Measurements from ENCODE around the gene ZKSCAN8. TPM values are rescaled to one million over a fixed set of nuclear protein-coding genes. Genes with fewer than 3 reads are reported as not detected.

ZKSCAN8 gene
- polyA plus RNA-seq, 1 experiment = 5.5 TPM

DNA sequence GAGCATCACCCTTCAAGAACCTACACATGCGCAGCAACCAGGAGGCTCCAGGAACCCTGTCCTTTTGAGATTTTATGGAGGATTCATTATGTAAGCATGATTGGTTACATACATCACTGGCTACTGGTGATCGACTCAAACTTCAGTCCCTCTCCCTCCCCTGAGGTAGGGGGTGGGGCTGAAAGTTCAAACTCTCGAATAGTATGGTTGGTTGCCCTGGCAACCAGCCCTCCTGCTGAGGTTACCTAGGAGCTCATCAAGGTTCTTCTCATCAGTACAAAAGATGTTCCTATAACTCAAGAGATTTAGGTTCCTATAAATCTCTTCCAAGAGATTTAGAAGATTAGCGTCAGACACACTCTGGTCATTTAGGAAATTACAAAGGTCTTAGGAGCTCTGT lies 61.5 kb downstream of the ZKSCAN8 start:
- no peak for DNase-seq (ENCODE audit: low read depth)
- peaks cover 8% of the 10 kb centered on the region for H3K27me3 ChIP-seq (ENCODE audit: control insufficient read depth, insufficient read depth, low read length)
- ChIA-PET POLR2A (no interaction called here), CTCF (interaction anchor here (1.0 kb wide), 1 partner anchor 9 kb away, joined by 3 read pairs; no protein-coding TSS in a partner anchor)
- TF ChIP-seq, protein P1, sequence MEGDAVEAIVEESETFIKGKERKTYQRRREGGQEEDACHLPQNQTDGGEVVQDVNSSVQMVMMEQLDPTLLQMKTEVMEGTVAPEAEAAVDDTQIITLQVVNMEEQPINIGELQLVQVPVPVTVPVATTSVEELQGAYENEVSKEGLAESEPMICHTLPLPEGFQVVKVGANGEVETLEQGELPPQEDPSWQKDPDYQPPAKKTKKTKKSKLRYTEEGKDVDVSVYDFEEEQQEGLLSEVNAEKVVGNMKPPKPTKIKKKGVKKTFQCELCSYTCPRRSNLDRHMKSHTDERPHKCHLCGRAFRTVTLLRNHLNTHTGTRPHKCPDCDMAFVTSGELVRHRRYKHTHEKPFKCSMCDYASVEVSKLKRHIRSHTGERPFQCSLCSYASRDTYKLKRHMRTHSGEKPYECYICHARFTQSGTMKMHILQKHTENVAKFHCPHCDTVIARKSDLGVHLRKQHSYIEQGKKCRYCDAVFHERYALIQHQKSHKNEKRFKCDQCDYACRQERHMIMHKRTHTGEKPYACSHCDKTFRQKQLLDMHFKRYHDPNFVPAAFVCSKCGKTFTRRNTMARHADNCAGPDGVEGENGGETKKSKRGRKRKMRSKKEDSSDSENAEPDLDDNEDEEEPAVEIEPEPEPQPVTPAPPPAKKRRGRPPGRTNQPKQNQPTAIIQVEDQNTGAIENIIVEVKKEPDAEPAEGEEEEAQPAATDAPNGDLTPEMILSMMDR (IDR thresholded peaks at IDR 0.05; ENCODE audit: insufficient read depth, low read depth, low read length) = no peak
- H3K4me3 ChIP-seq (ENCODE audit: low read depth, low read length) = no peak overlapping the region
- no peaks in the 10 kb centered on the region for H3K36me3 ChIP-seq (ENCODE audit: control insufficient read depth, insufficient read depth, low read length)

DNA sequence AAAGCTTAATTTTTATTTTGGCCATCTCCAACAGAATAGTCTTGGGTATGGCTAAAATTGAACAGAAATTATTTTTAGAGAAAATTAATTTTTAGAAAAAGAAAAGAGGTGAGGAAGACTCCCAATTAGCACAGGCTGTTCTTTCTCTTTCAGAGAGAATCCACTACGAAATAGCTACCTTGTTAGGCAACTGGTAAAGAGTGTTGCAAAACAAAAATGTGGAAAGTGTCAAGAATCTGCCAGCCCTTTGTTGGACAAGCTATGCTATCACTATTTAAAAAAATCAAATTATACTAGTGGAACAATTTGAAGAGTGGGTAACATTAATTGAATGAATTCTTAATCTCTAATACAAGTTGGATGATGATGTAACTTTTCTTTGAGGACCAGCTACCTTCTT lies 64.2 kb downstream of the ZKSCAN8 start:
- Histone ChIP-seq H3K27me3 (ENCODE audit: control insufficient read depth, insufficient read depth, low read length) (peaks cover 18% of the 10 kb centered on the region), H3K4me3 (ENCODE audit: low read depth, low read length) (no peak overlapping the region), H3K36me3 (ENCODE audit: control insufficient read depth, insufficient read depth, low read length) (no peaks in the 10 kb centered on the region)
- ChIA-PET POLR2A (no interaction called here), CTCF (no interaction called here)
- no peak for DNase-seq (ENCODE audit: low read depth)
- TF ChIP-seq, protein P1 (IDR thresholded peaks at IDR 0.05; ENCODE audit: insufficient read depth, low read depth, low read length) = no peak

DNA sequence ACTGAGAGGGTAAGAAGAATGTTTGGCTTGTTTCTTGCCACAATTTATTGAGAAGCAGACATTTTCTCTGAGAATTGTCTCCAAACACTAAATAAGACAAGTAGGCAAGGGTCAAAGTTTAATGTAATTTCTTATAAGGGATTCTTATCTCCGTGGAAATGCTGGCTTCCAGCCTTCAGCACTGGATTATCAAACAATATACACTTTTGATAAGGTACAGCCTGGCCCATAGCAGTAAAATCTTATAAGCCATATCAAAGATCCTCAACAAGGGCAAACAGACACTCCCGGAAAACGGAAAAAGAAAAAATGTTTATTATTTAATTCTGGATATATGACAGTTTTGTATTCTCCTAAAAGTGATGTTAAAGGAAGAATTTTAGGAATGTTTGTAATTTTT lies 64.8 kb downstream of the ZKSCAN8 start:
- Histone ChIP-seq H3K4me3 (ENCODE audit: low read depth, low read length) (no peak overlapping the region), H3K36me3 (ENCODE audit: control insufficient read depth, insufficient read depth, low read length) (no peaks in the 10 kb centered on the region), H3K27me3 (ENCODE audit: control insufficient read depth, insufficient read depth, low read length) (peaks cover 17% of the 10 kb centered on the region)
- POLR2A ChIA-PET = no interaction called here
- TF ChIP-seq, protein P1 (IDR thresholded peaks at IDR 0.05; ENCODE audit: insufficient read depth, low read depth, low read length) = no peak
- DNase-seq (ENCODE audit: low read depth) = no peak
- CTCF ChIA-PET = interaction anchor here (0.7 kb wide), 1 partner anchor 10 kb away, joined by 3 read pairs; no protein-coding TSS in a partner anchor

DNA sequence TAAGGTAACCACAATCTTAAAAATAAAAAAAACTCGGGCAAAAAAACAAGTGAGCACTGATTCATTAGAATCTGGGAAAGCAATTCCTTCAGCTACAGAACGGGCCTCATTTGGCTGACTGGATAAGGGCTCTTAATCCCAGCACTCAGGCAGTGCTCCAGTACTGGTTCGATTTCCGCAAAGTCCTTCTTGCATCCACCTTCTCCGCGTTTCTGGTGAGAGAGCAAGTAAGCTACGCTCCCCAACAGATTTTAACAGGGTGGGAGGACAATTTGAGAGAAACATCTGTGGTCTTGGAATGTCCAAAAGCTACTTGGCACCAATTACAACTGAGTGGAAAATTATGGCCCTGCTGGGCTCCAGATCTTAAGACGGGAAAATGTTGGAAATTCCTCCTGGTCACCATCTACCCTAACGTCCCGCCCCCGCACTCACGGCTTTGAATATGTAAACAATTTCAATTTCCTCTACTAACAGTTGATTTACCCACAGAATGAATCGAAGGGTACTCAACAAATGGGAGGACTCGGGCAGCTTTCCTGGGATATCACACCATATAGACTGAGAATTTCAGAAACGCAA lies 65.3 kb downstream of the ZKSCAN8 start:
- CTCF ChIA-PET = interaction anchor here (0.7 kb wide), 1 partner anchor 11 kb away, joined by 3 read pairs; no protein-coding TSS in a partner anchor
- peaks cover 17% of the 10 kb centered on the region for H3K27me3 ChIP-seq (ENCODE audit: control insufficient read depth, insufficient read depth, low read length)
- DNase-seq (ENCODE audit: low read depth) = no peak
- H3K4me3 ChIP-seq (ENCODE audit: low read depth, low read length) = no peak overlapping the region
- POLR2A ChIA-PET = no interaction called here
- TF ChIP-seq, protein P1 (IDR thresholded peaks at IDR 0.05; ENCODE audit: insufficient read depth, low read depth, low read length) = no peak
- H3K36me3 ChIP-seq (ENCODE audit: control insufficient read depth, insufficient read depth, low read length) = no peaks in the 10 kb centered on the region

DNA sequence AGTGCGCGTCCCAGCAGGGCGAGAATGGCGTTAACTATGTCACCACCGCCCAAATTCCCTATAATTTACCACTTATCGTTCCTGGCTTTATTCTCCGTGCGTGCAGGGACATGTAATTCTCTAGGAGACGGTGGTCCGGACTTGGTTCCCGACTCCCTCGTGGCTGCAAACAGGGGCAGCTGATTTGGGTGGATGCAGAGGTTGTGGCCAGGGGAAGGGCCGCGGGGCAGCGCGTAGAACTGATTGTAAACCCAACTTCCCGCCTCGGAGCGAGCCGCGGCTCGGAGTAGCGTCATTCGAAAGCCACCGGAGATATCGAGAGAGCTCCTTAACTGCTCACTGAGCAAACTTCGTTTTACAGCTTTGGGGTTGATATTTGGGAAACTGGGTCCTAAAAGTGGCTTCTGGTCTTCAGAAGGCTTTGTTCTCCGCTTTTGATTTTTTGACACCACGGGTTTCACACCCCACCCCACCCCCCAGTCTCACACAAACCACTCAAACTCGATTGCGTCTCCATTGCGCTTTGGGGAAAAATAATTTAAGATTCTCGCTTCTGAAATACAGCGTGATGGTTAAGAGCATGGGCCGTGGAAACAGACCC lies 65.9 kb downstream of the ZKSCAN8 start:
- TF ChIP-seq, protein P1 (IDR thresholded peaks at IDR 0.05; ENCODE audit: insufficient read depth, low read depth, low read length) = no peak
- Histone ChIP-seq H3K4me3 (ENCODE audit: low read depth, low read length) (peak overlapping the region; percentile 18), H3K27me3 (ENCODE audit: control insufficient read depth, insufficient read depth, low read length) (peaks cover 17% of the 10 kb centered on the region), H3K36me3 (ENCODE audit: control insufficient read depth, insufficient read depth, low read length) (no peaks in the 10 kb centered on the region)
- ChIA-PET CTCF (no interaction called here), POLR2A (no interaction called here)
- no peak for DNase-seq (ENCODE audit: low read depth)

Data from BJ (cell line).